ENCODE measurements around the gene ACOT7.

GRCh38 chr1:6360117-6360496 lies 33.5 kb downstream of the ACOT7 start:
- TF ChIP-seq CTCF (IDR thresholded peaks at IDR 0.05; ENCODE audit: low read depth, low read length, poor library complexity, severe bottlenecking) (no peak), EZH2phosphoT487 (IDR thresholded peaks at IDR 0.05; ENCODE audit: borderline replicate concordance, low read length) (no peak)
